K562 (cell line): Measurements from ENCODE around the gene CALU. TPM values are rescaled to one million over a fixed set of nuclear protein-coding genes. Genes with fewer than 3 reads are reported as not detected.

Experiments
- HCFC1 ChIP-seq: IDR thresholded peaks from 2 replicates; pipeline ENCODE4 v1.6.1; 2012; ENCODE audit warnings: low read depth, low read length, improper control_type of control experiment
- MIER1 ChIP-seq: fragments of 450-650 bp; IDR thresholded peaks from 2 replicates; pipeline ENCODE4 v1.6.1; 2016; ENCODE audit warnings: antibody characterized with exemption, mild to moderate bottlenecking, low read depth
- NELFE ChIP-seq: IDR thresholded peaks from 2 replicates; pipeline ENCODE4 v1.6.1; 2011; ENCODE audit warnings: mild to moderate bottlenecking; ENCODE audit not compliant: insufficient read depth, insufficient read length
- PRDM10 ChIP-seq: fragments of 450-650 bp; IDR thresholded peaks from 2 replicates; pipeline ENCODE4 v1.6.1; 2018; ENCODE audit not compliant: partially characterized antibody
- PTBP1 ChIP-seq: fragments of 200-400 bp; formaldehyde crosslinking; IDR thresholded peaks from 2 replicates; pipeline ENCODE4 v1.6.1; 2017; ENCODE audit warnings: low read depth, low read length
- RCOR1 ChIP-seq, 2 experiments: IDR thresholded peaks; 2 replicates each; pipeline ENCODE4 v1.6.1; 2012; ENCODE audit warnings: low read depth in 2 of 2, low read length in 2 of 2, borderline replicate concordance in 1 of 2, improper control_type of control experiment in 1 of 2
- SMC3 ChIP-seq: conservative IDR thresholded peaks from 2 replicates; pipeline ENCODE4 v1.6.1; 2011; ENCODE audit warnings: low read depth, low read length, improper control_type of control experiment; ENCODE audit not compliant: insufficient read depth
- TBL1XR1 ChIP-seq, 2 experiments: IDR thresholded peaks; 2 replicates each; pipeline ENCODE4 v1.6.1; 2012; ENCODE audit warnings: improper control_type of control experiment in 2 of 2, low read length in 2 of 2, mild to moderate bottlenecking in 1 of 2
- ZBTB40 ChIP-seq, 2 experiments: fragments of 450-650 bp in 1 of 2; sonication (generic) in 1 of 2; formaldehyde crosslinking in 1 of 2; IDR thresholded peaks; 2 replicates each; pipeline versions ENCODE4 v1.7.1 to v1.9.0; 2016 to 2022; ENCODE audit warnings: inconsistent platforms in 1 of 2, mild to moderate bottlenecking in 1 of 2, missing genetic modification reagents in 1 of 2
- ZNF232 ChIP-seq: sonication (generic); formaldehyde crosslinking; IDR thresholded peaks from 2 replicates; pipeline ENCODE4 v1.8.0; 2022; ENCODE audit warnings: mild to moderate bottlenecking, missing genetic modification reagents
- ZNF24 ChIP-seq: fragments of 450-650 bp; IDR thresholded peaks from 2 replicates; pipeline ENCODE4 v1.6.1; 2016
- ZNF253 ChIP-seq: fragments of 250-450 bp; sonication (Bioruptor Pico); conservative IDR thresholded peaks from 2 replicates; pipeline ENCODE4 v1.6.1; 2021; ENCODE audit warnings: mild to moderate bottlenecking
- ZNF316 ChIP-seq: fragments of 450-650 bp; IDR thresholded peaks from 2 replicates; pipeline ENCODE4 v1.6.1; 2016
- ZNF77 ChIP-seq: fragments of 250-450 bp; sonication (Bioruptor Pico); IDR thresholded peaks from 2 replicates; pipeline ENCODE4 v1.5.0; 2020
- polyA plus RNA-seq, 8 experiments: library from polyadenylated mRNA; depleted of rRNA in 4 of 8; stranded (reverse) in 5 of 8; unstranded in 3 of 8; fragments of >200 nt; fragmentation: Nextera tagmentation in 2 of 8; fragmentation: Illumina TruSeq in 1 of 8; extraction: Ambion mirVana in 2 of 8; extraction: Trizol in 1 of 8; gene quantifications; 2 replicates each; pipeline versions ENCODE4 v1.2.1 to v1.2.3, GENCODE V29; 2011 to 2014; ENCODE audit warnings: inconsistent platforms in 1 of 8, missing spikeins in 1 of 8
- total RNA-seq, 7 experiments: library from RNA; depleted of rRNA in 6 of 7; stranded (reverse); fragments of >200 nt in 6 of 7; fragmentation: Illumina TruSeq in 2 of 7; extraction: Trizol in 2 of 7; gene quantifications; 2 replicates each; pipeline versions ENCODE4 v1.2.1 to v1.2.3, GENCODE V29; 2011 to 2021; ENCODE audit warnings: low replicate concordance in 1 of 7

The CALU gene
- total and polyA plus RNA-seq, 9 of the 15 experiments (the other 6 are each of a cell fraction or from before 2014, with no cell fraction given): 166 to 286 (median 215) TPM

- TF ChIP-seq ZBTB40 (IDR thresholded peaks at IDR 0.05): peak; percentile 93
- no peak for TF ChIP-seq ZBTB40 (CRISPR knock-in tag; IDR thresholded peaks at IDR 0.05)
- TF ChIP-seq ZNF253 (CRISPR knock-in tag): no peak
- TF ChIP-seq HCFC1: peak; percentile 73
- no peak; the same call in 1 of the 2 replicates for TF ChIP-seq ZNF24
- no peak for TF ChIP-seq MIER1
- no peak for TF ChIP-seq ZNF316
- peak in 1 of 2 experiments; percentile 62; a peak in 1 of 4 replicates for TF ChIP-seq TBL1XR1 (IDR thresholded peaks at IDR 0.05; ENCODE audit: low read length in 2 of 2)
- peak; percentile 58; the same call in 1 of the 2 replicates for TF ChIP-seq ZNF232 (CRISPR knock-in tag)
- TF ChIP-seq PRDM10: peak; percentile 91
- no peak for TF ChIP-seq NELFE
- TF ChIP-seq ZNF77 (CRISPR knock-in tag): no peak
- no peak for TF ChIP-seq PTBP1
- TF ChIP-seq SMC3: no peak
- no peak; a peak in 1 of 4 replicates for TF ChIP-seq RCOR1 (IDR thresholded peaks at IDR 0.05; ENCODE audit: borderline replicate concordance in 1 of 2, low read depth in 2 of 2, low read length in 2 of 2)
Observed at GRCh38 chr7:128739048-128739962, at the start of gene CALU (continued).
